HG03460 (cell line): ENCODE measurements around the gene KCNG4.
"Not testable (repeated sequence)": the region's sequence is repeated elsewhere in the genome, so short reads cannot be mapped to it uniquely, and the experiment has no call there.

Experiments
- ATAC-seq: cut with Tn5 transposase; IDR thresholded peaks from one replicate; pipeline ENCODE4 v1.9.1; 2021; ENCODE audit not compliant: unreplicated experiment

The KCNG4 gene

GRCh38 chr16:84236671-84237070 is 3.1 kb downstream of the KCNG4 start:
- no peak for ATAC-seq

- ATAC-seq, result no peak
These were observed 5.2 kb downstream of the KCNG4 start for GRCh38 chr16:84234321-84235241.

GRCh38 chr16:84233748-84234147 is 6.1 kb downstream of the KCNG4 start:
- no peak for ATAC-seq

GRCh38 chr16:84232969-84233368 is 6.8 kb downstream of the KCNG4 start:
- ATAC-seq, result no peak

GRCh38 chr16:84232060-84232459 is 7.8 kb downstream of the KCNG4 start:
- no peak for ATAC-seq

- ATAC-seq, result no peak
These were observed 10.3 kb downstream of the KCNG4 start for GRCh38 chr16:84229471-84229870.

- ATAC-seq, result no peak
These were observed 11.5 kb downstream of the KCNG4 start for GRCh38 chr16:84228256-84228838.

- ATAC-seq, result no peak
These were observed 12.3 kb downstream of the KCNG4 start for GRCh38 chr16:84227548-84227947.

GRCh38 chr16:84226026-84226425 is 13.8 kb downstream of the KCNG4 start:
- ATAC-seq, result no peak

GRCh38 chr16:84225571-84225970 is 14.2 kb downstream of the KCNG4 start:
- no peak for ATAC-seq

- ATAC-seq, result no peak
These were observed 14.7 kb downstream of the KCNG4 start for GRCh38 chr16:84225126-84225525.

- ATAC-seq, result no peak
These were observed 15.3 kb downstream of the KCNG4 start for GRCh38 chr16:84224554-84224953.

- ATAC-seq, result no peak
These were observed 16.4 kb downstream of the KCNG4 start for GRCh38 chr16:84223456-84223855.

GRCh38 chr16:84220851-84221250 is 19.0 kb downstream of the KCNG4 start:
- no peak for ATAC-seq

GRCh38 chr16:84218956-84219355 is 20.9 kb downstream of the KCNG4 start:
- ATAC-seq, result no peak

GRCh38 chr16:84218176-84218823 is 21.5 kb downstream of the KCNG4 start:
- ATAC-seq, result no peak

GRCh38 chr16:84216144-84216543 is 23.7 kb downstream of the KCNG4 start:
- not testable (repeated sequence) for ATAC-seq

- ATAC-seq, result no peak
These were observed 24.3 kb downstream of the KCNG4 start for GRCh38 chr16:84215531-84215930.

GRCh38 chr16:84214451-84215066 is 25.3 kb downstream of the KCNG4 start:
- no peak for ATAC-seq

- no peak for ATAC-seq
These were observed 27.2 kb downstream of the KCNG4 start for GRCh38 chr16:84212631-84213030.

GRCh38 chr16:84212154-84212553 is 27.7 kb downstream of the KCNG4 start:
- ATAC-seq, result no peak
